ENCODE measurements around the gene SEMA4G.

DNA sequence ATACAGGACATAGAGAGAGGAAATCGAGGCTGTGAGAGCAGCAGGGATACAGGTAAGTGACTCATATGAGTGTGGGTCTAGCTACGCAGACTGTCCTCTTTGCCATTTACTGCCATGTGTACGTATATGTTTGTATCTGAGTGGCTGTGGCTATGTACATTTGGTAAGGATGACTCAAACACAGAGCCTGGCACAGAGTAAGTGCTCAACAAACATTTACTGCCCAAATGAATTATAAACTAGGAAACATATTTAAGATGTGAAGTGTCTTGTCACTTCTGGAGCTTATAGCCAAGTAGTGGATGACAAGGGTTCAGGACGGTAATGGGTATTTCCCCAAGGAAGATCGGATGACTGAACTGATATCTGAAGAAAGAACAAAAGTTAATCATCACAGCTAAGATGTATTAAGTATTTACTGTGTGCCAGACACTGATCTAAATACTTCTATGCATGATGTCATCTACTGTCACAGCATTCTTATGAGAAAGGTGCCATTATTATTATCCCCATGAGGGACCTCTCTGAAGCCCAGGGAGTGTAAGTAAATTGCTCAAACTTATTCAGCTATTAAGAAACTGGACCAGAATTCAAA lies 12.0 kb downstream of the SEMA4G start:
- TF ChIP-seq, protein P1, sequence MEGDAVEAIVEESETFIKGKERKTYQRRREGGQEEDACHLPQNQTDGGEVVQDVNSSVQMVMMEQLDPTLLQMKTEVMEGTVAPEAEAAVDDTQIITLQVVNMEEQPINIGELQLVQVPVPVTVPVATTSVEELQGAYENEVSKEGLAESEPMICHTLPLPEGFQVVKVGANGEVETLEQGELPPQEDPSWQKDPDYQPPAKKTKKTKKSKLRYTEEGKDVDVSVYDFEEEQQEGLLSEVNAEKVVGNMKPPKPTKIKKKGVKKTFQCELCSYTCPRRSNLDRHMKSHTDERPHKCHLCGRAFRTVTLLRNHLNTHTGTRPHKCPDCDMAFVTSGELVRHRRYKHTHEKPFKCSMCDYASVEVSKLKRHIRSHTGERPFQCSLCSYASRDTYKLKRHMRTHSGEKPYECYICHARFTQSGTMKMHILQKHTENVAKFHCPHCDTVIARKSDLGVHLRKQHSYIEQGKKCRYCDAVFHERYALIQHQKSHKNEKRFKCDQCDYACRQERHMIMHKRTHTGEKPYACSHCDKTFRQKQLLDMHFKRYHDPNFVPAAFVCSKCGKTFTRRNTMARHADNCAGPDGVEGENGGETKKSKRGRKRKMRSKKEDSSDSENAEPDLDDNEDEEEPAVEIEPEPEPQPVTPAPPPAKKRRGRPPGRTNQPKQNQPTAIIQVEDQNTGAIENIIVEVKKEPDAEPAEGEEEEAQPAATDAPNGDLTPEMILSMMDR (IDR thresholded peaks at IDR 0.05; ENCODE audit: low read length): no peak
- TF ChIP-seq EZH2 (optimal IDR thresholded peaks at IDR 0.05; ENCODE audit: low read depth, low read length): no peak
